Measurements from ENCODE around the gene RAD51B.

DNA sequence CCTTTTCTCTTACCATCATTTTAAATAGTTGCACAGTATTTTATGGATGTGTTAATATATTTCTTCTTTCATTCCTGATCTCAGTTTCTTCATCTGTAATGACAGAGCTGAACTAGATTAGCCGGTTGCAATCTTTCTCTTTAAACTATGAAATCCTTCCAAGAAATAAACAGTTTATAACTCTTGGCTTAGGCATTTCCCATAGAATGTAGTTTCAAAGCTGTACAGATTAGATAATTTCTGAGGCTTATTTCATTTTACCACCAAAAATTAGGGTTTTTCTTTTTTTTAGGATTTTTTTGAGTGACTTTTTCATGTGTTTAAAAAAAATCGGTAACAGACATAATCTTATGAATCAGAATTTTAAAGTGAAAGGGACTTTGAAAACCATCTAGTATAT lies 144.0 kb downstream of the RAD51B start:
- TF ChIP-seq, protein P1, sequence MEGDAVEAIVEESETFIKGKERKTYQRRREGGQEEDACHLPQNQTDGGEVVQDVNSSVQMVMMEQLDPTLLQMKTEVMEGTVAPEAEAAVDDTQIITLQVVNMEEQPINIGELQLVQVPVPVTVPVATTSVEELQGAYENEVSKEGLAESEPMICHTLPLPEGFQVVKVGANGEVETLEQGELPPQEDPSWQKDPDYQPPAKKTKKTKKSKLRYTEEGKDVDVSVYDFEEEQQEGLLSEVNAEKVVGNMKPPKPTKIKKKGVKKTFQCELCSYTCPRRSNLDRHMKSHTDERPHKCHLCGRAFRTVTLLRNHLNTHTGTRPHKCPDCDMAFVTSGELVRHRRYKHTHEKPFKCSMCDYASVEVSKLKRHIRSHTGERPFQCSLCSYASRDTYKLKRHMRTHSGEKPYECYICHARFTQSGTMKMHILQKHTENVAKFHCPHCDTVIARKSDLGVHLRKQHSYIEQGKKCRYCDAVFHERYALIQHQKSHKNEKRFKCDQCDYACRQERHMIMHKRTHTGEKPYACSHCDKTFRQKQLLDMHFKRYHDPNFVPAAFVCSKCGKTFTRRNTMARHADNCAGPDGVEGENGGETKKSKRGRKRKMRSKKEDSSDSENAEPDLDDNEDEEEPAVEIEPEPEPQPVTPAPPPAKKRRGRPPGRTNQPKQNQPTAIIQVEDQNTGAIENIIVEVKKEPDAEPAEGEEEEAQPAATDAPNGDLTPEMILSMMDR (conservative IDR thresholded peaks at IDR 0.05 in 1 of 2, IDR thresholded peaks at IDR 0.05 in 1 of 2; ENCODE audit: low read depth in 1 of 2, low read length in 2 of 2): no peak
- no peak for TF ChIP-seq EZH2 (IDR thresholded peaks at IDR 0.05; ENCODE audit: low read length, missing control alignments)
